ENCODE data around the gene PEX26. TPM values are rescaled to one million over a fixed set of nuclear protein-coding genes. Genes with fewer than 3 reads are reported as not detected.

Gene PEX26
- total and polyA plus RNA-seq, 2 donors (not counting 3 experiments of a cell fraction or from before 2014, with no cell fraction given): 25.6 to 44.4 TPM

- no peaks in the 10 kb centered on the region for H3K4me1 ChIP-seq (ENCODE audit: control insufficient read depth, extremely low read depth, insufficient read depth, low read length)
- no peaks in the 10 kb centered on the region for H3K79me2 ChIP-seq (ENCODE audit: control insufficient read depth, insufficient read depth, low read length)
- no peak for DNase-seq (ENCODE audit: low read depth, low spot score)
- H2AFZ ChIP-seq (ENCODE audit: low read depth, low read length): no peak overlapping the region
- FAIRE-seq: no peak
- H3K27me3 ChIP-seq (ENCODE audit: control insufficient read depth in 2 of 2, insufficient read depth in 2 of 2, low read length in 2 of 2): no peaks in the 10 kb centered on the region
- TF ChIP-seq POLR2A (IDR thresholded peaks at IDR 0.05; ENCODE audit: low read depth, low read length): no peak
- TF ChIP-seq MYC (IDR thresholded peaks at IDR 0.05; ENCODE audit: low read depth, low read length): no peak
- TF ChIP-seq, protein P1, sequence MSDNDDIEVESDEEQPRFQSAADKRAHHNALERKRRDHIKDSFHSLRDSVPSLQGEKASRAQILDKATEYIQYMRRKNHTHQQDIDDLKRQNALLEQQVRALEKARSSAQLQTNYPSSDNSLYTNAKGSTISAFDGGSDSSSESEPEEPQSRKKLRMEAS (IDR thresholded peaks at IDR 0.05; ENCODE audit: insufficient read depth, insufficient read length): no peak
- TF ChIP-seq, protein P2, sequence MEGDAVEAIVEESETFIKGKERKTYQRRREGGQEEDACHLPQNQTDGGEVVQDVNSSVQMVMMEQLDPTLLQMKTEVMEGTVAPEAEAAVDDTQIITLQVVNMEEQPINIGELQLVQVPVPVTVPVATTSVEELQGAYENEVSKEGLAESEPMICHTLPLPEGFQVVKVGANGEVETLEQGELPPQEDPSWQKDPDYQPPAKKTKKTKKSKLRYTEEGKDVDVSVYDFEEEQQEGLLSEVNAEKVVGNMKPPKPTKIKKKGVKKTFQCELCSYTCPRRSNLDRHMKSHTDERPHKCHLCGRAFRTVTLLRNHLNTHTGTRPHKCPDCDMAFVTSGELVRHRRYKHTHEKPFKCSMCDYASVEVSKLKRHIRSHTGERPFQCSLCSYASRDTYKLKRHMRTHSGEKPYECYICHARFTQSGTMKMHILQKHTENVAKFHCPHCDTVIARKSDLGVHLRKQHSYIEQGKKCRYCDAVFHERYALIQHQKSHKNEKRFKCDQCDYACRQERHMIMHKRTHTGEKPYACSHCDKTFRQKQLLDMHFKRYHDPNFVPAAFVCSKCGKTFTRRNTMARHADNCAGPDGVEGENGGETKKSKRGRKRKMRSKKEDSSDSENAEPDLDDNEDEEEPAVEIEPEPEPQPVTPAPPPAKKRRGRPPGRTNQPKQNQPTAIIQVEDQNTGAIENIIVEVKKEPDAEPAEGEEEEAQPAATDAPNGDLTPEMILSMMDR (IDR thresholded peaks at IDR 0.05; ENCODE audit: extremely low read depth in 1 of 2, insufficient read depth in 1 of 2, low read depth in 1 of 2, low read length in 2 of 2): no peak
- TF ChIP-seq JUN (IDR thresholded peaks at IDR 0.05; ENCODE audit: borderline replicate concordance, insufficient read depth, insufficient read length, low read depth): no peak
- TF ChIP-seq POLR2AphosphoS5 (IDR thresholded peaks at IDR 0.05; ENCODE audit: insufficient read depth, low read depth, low read length): no peak
- TF ChIP-seq EZH2 (IDR thresholded peaks at IDR 0.05; ENCODE audit: borderline replicate concordance, low read depth, low read length, severe bottlenecking): no peak
- TF ChIP-seq FOS (IDR thresholded peaks at IDR 0.05; ENCODE audit: borderline replicate concordance, insufficient read depth, low read length): no peak
- TF ChIP-seq GATA2 (IDR thresholded peaks at IDR 0.05; ENCODE audit: insufficient read depth, insufficient read length, low read depth, low read length): no peak
- no peaks in the 10 kb centered on the region for H3K9me3 ChIP-seq (replicated peaks; ENCODE audit: control insufficient read depth, insufficient read depth, low read length)
- dilution Hi-C loops (cut with MboI; ENCODE audit: extremely low pct_ligation_motif_present, low sequenced_read_pairs): no loop called here
- no peak overlapping the region for H3K4me3 ChIP-seq (replicated peaks in 1 of 3; ENCODE audit: insufficient read depth in 1 of 3, low read depth in 1 of 3, low read length in 3 of 3)
- CTCF ChIA-PET: no interaction called here
- no peaks in the 10 kb centered on the region for H4K20me1 ChIP-seq (replicated peaks; ENCODE audit: control insufficient read depth, extremely low read depth, insufficient read depth, low read length)
- POLR2A ChIA-PET: no interaction called here
- no peak overlapping the region for H3K4me2 ChIP-seq (ENCODE audit: insufficient read depth, low read length)
- no TSS peak for BruUV-seq (replicated peaks)
- H3K36me3 ChIP-seq (ENCODE audit: control insufficient read depth in 2 of 2, extremely low read depth in 1 of 2, insufficient read depth in 2 of 2, low read length in 2 of 2): no peaks in the 10 kb centered on the region
- no peaks in the 10 kb centered on the region for H3K9me1 ChIP-seq (replicated peaks; ENCODE audit: control insufficient read depth, extremely low read depth, insufficient read depth, low read length)
- intact Hi-C loops (cut with micrococcal nuclease): no loop called here
- no peak overlapping the region for H3K27ac ChIP-seq (ENCODE audit: insufficient read depth, low read depth, low read length)
- no peak overlapping the region for H3K9ac ChIP-seq (replicated peaks; ENCODE audit: extremely low read depth, insufficient read depth, low read length)
These were observed 23.7 kb downstream of the PEX26 start for GRCh38 chr22:18101536-18101935.

All from endothelial cell of umbilical vein (primary cell).